NCI-H2227 (cell line): Measurements from ENCODE around the gene MIB1.
A peak's percentile ranks its signal among the peaks of the same experiment; 100 is the strongest.
"Not testable (repeated sequence)": the region's sequence is repeated elsewhere in the genome, so short reads cannot be mapped to it uniquely, and the experiment has no call there.

ENCODE experiments used
- DNase-seq: peaks from one replicate; lab custom pipeline; 2025; ENCODE audit not compliant: unreplicated experiment; lab: John Stamatoyannopoulos, UW

MIB1 gene

GRCh38 chr18:21740538-21741311 is at the start of gene MIB1:
Gene MIB1, plus strand, starts transcription at chr18:21740792. Its CDS starts 792 bp downstream, at chr18:21741584.
- DNase-seq, result peak; percentile 99

GRCh38 chr18:21693322-21693721 is 47.3 kb upstream of the MIB1 start:
- DNase-seq, result no peak

- DNase-seq, result no peak
These were observed 40.0 kb upstream of the MIB1 start for GRCh38 chr18:21700528-21701075.

GRCh38 chr18:21701621-21702020 is 39.0 kb upstream of the MIB1 start:
- no peak for DNase-seq

GRCh38 chr18:21702602-21703001 is 38.0 kb upstream of the MIB1 start:
- DNase-seq, result no peak

GRCh38 chr18:21703241-21703820 is 37.3 kb upstream of the MIB1 start:
- peak; percentile 38 for DNase-seq

- peak; percentile 96 for DNase-seq
These were observed 35.8 kb upstream of the MIB1 start, which contains the start of gene ABHD3 for GRCh38 chr18:21704603-21705364. Gene ABHD3, minus strand, starts transcription at chr18:21704774. Its CDS starts 109 bp downstream, at chr18:21704665.

GRCh38 chr18:21706386-21706865 is 34.2 kb upstream of the MIB1 start:
- DNase-seq, result no peak

GRCh38 chr18:21707130-21707529 is 33.5 kb upstream of the MIB1 start:
- DNase-seq, result not testable (repeated sequence)

- DNase-seq, result no peak
These were observed 26.1 kb upstream of the MIB1 start for GRCh38 chr18:21714474-21714873.

- DNase-seq, result no peak
These were observed 17.9 kb upstream of the MIB1 start for GRCh38 chr18:21722687-21723086.

GRCh38 chr18:21725201-21725600 is 15.4 kb upstream of the MIB1 start:
- DNase-seq, result no peak

GRCh38 chr18:21727702-21728101 is 12.9 kb upstream of the MIB1 start:
- DNase-seq, result no peak

- no peak for DNase-seq
These were observed 7.6 kb upstream of the MIB1 start for GRCh38 chr18:21733011-21733410.

- DNase-seq, result no peak
These were observed 5.1 kb upstream of the MIB1 start for GRCh38 chr18:21735452-21736015.

- DNase-seq, result not testable (repeated sequence)
These were observed 3.7 kb upstream of the MIB1 start for GRCh38 chr18:21736926-21737325.

- DNase-seq, result peak; percentile 40
These were observed 721 bp upstream of the MIB1 start for GRCh38 chr18:21739604-21740537.

GRCh38 chr18:21741312-21741561 is 645 bp downstream of the MIB1 start:
- DNase-seq, result no peak

GRCh38 chr18:21741562-21742314 is 1.1 kb downstream of the MIB1 start:
- DNase-seq, result peak; percentile 40

GRCh38 chr18:21742315-21742687 is 1.7 kb downstream of the MIB1 start:
- no peak for DNase-seq
